HEK293 (cell line): Measurements from ENCODE around the gene TRIM66.

Experiments
- CTCF ChIA-PET: fragments of 350-600 bp; formaldehyde crosslinking; extraction: SDS; loops from one replicate; lab custom pipeline; 2021; ENCODE audit warnings: antibody characterized with exemption; lab: Yijun Ruan, JAX
- POLR2A ChIA-PET: fragments of 300-600 bp; formaldehyde crosslinking; extraction: SDS; loops from one replicate; lab custom pipeline; 2020; ENCODE audit warnings: antibody characterized with exemption, inconsistent platforms; lab: Yijun Ruan, JAX
- H3K27ac ChIP-seq: fragments of 200-500 bp; sonication (Bioruptor generic); 2 replicates; pipeline ENCODE4 v1.5.1; 2014; ENCODE audit warnings: low read depth, low read length, control low read depth, inconsistent platforms; ENCODE audit errors: extremely low read depth
- H3K36me3 ChIP-seq, 2 experiments: fragments of 200-500 bp in 1 of 2; sonication (Bioruptor generic) in 1 of 2; 1 replicate in 1 of 2; 2 replicates in 1 of 2; pipeline ENCODE4 v1.5.1; 2014 to 2017; ENCODE audit warnings: inconsistent platforms in 2 of 2, low read length in 2 of 2; ENCODE audit not compliant: control insufficient read depth in 2 of 2, insufficient read depth in 1 of 2
- H3K4me1 ChIP-seq: fragments of 200-500 bp; sonication (Bioruptor generic); 2 replicates; pipeline ENCODE4 v1.5.1; 2014; ENCODE audit warnings: mild to moderate bottlenecking, low read length, inconsistent platforms; ENCODE audit not compliant: control insufficient read depth, insufficient read depth
- H3K4me3 ChIP-seq: 2 replicates; pipeline ENCODE4 v1.5.1; 2011; ENCODE audit warnings: low read depth, mild to moderate bottlenecking, control low read depth, low read length, moderate library complexity
- H3K9me3 ChIP-seq: fragments of 200-500 bp; sonication (Bioruptor generic); 2 replicates; pipeline ENCODE4 v1.5.1; 2014; ENCODE audit warnings: low read depth, low read length, inconsistent platforms; ENCODE audit not compliant: control insufficient read depth, insufficient read depth
- GFI1B ChIP-seq: fragments of 450-650 bp; formaldehyde crosslinking; IDR thresholded peaks from 2 replicates; pipeline ENCODE4 v1.5.1; 2016; ENCODE audit warnings: missing biosample characterization, missing genetic modification characterization
- HOXA7 ChIP-seq: sonication (generic); formaldehyde crosslinking; IDR thresholded peaks from 2 replicates; pipeline ENCODE4 v1.8.1; 2022; ENCODE audit warnings: missing genetic modification reagents, borderline replicate concordance
- HOXD13 ChIP-seq: sonication (generic); formaldehyde crosslinking; IDR thresholded peaks from 2 replicates; pipeline ENCODE4 v1.8.0; 2022; ENCODE audit warnings: missing genetic modification reagents, borderline replicate concordance
- ZBTB1 ChIP-seq: fragments of 450-650 bp; formaldehyde crosslinking; IDR thresholded peaks from 2 replicates; pipeline ENCODE4 v1.5.1; 2016; ENCODE audit warnings: missing biosample characterization, missing genetic modification characterization
- ZBTB17 ChIP-seq: fragments of 450-650 bp; formaldehyde crosslinking; IDR thresholded peaks from 2 replicates; pipeline ENCODE4 v1.5.1; 2016; ENCODE audit warnings: missing biosample characterization, missing genetic modification characterization
- ZBTB6 ChIP-seq: fragments of 450-650 bp; formaldehyde crosslinking; IDR thresholded peaks from 2 replicates; pipeline ENCODE4 v1.5.1; 2017; ENCODE audit warnings: missing biosample characterization, missing genetic modification characterization
- ZBTB8A ChIP-seq: fragments of 450-650 bp; formaldehyde crosslinking; IDR thresholded peaks from 2 replicates; pipeline ENCODE4 v1.5.1; 2016; ENCODE audit warnings: missing biosample characterization, missing genetic modification characterization
- ZNF10 ChIP-seq: fragments of 450-650 bp; formaldehyde crosslinking; IDR thresholded peaks from 2 replicates; pipeline ENCODE4 v1.5.1; 2017; ENCODE audit warnings: missing biosample characterization, missing genetic modification characterization
- ZNF266 ChIP-seq: fragments of 450-650 bp; formaldehyde crosslinking; IDR thresholded peaks from 2 replicates; pipeline ENCODE4 v1.5.1; 2016; ENCODE audit warnings: missing biosample characterization, missing genetic modification characterization, low read depth
- ZNF48 ChIP-seq: fragments of 450-650 bp; formaldehyde crosslinking; IDR thresholded peaks from 2 replicates; pipeline ENCODE4 v1.5.1; 2016; ENCODE audit warnings: missing biosample characterization, missing genetic modification characterization
- ZNF514 ChIP-seq: fragments of 450-650 bp; formaldehyde crosslinking; IDR thresholded peaks from 2 replicates; pipeline ENCODE4 v1.5.1; 2016; ENCODE audit warnings: missing biosample characterization, missing genetic modification characterization
- ZNF529 ChIP-seq: fragments of 450-650 bp; formaldehyde crosslinking; IDR thresholded peaks from 2 replicates; pipeline ENCODE4 v1.5.1; 2017; ENCODE audit warnings: missing genetic modification characterization, missing biosample characterization; ENCODE audit not compliant: insufficient replicate concordance
- ZNF776 ChIP-seq: fragments of 450-650 bp; formaldehyde crosslinking; IDR thresholded peaks from 2 replicates; pipeline ENCODE4 v1.5.0; 2017; ENCODE audit warnings: missing biosample characterization, missing genetic modification characterization, borderline replicate concordance
- ZSCAN16 ChIP-seq: fragments of 450-650 bp; formaldehyde crosslinking; IDR thresholded peaks from 2 replicates; pipeline ENCODE4 v1.5.1; 2016; ENCODE audit warnings: missing biosample characterization, missing genetic modification characterization
- TF ChIP-seq, protein P1 (sequence below): fragments of 450-650 bp; formaldehyde crosslinking; IDR thresholded peaks from 2 replicates; pipeline ENCODE4 v1.5.1; 2016; ENCODE audit warnings: missing biosample characterization, missing genetic modification characterization
- TF ChIP-seq, protein P2 (sequence below): fragments of 450-650 bp; formaldehyde crosslinking; conservative IDR thresholded peaks from 2 replicates; pipeline ENCODE4 v1.5.1; 2016; ENCODE audit warnings: low read depth, missing biosample characterization, missing genetic modification characterization
- TF ChIP-seq, protein P3 (sequence below): fragments of 450-650 bp; formaldehyde crosslinking; IDR thresholded peaks from 2 replicates; pipeline ENCODE4 v1.5.0; 2017; ENCODE audit warnings: missing biosample characterization, missing genetic modification characterization, borderline replicate concordance
- TF ChIP-seq, protein P4 (sequence below): fragments of 450-650 bp; formaldehyde crosslinking; conservative IDR thresholded peaks from 2 replicates; pipeline ENCODE4 v1.5.1; 2016; ENCODE audit warnings: low read depth, missing biosample characterization, missing genetic modification characterization

TRIM66 gene

DNA sequence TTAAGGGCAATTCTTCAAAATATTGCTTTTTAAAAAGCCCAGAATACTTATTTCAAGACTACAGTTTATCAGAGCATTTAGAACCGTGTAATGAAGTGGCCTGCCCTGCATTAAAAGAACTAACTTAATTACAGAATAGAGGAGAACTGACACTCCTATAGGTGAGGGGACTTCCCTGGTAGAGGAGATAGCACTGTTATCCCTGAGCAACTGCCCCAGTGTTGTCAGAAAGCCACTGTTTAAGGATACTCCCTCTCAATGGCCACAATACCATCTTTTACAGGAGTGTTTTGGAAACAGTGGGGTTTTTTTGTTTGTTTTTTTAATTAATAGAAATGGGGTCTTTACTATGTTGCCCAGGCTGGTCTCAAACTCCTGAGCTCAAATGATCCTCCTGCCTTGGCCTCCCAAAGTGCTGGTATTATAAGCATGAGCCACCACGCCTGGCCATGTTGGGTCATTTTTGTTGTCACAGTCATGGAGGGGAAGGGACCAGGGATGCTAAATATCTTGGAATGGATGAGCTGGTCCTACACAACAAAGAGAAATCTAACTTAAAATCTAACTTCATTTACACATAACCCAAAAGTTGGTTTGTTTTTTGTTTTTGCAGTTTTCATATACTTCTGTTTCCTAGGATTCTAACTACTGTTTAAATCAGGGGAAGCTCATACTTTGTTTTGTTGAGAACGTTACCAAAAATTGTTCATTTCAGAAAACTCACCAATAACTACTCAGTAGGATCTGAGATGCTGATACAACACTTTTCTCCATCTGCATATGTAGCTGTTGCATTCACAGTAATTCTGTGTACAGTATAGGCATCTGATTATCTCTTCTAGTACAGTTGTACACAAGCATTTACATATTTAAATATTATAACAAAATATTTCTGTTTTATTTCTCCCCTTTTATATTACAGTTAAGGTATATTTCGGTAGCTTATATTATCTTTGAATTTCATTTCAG is 8.2 kb upstream of the TRIM66 start:
- no peak overlapping the region for H3K27ac ChIP-seq
- peaks cover 3 to 75% of the 10 kb centered on the region in 2 experiments for H3K36me3 ChIP-seq
- CTCF ChIA-PET: interaction anchor here (0.5 to 1.5 kb wide), 4 partner anchors 123 to 771 kb away, joined by 3 to 9 read pairs (median 4); no protein-coding TSS in a partner anchor
- no peaks in the 10 kb centered on the region for H3K4me1 ChIP-seq
- H3K9me3 ChIP-seq: no peaks in the 10 kb centered on the region
- no peak overlapping the region for H3K4me3 ChIP-seq
- POLR2A ChIA-PET: interaction anchor here (1.0 to 2.2 kb wide), 2 partner anchors 8 to 124 kb away, joined by 3 to 6 read pairs; partner anchors contain the start of genes RPL27A and TRIM66
- TF ChIP-seq ZBTB8A (tag by site-specific recombination) (no peak), ZNF266 (tag by site-specific recombination) (no peak), ZNF529 (no peak), ZNF514 (tag by site-specific recombination) (no peak), HOXA7 (no peak), ZNF48 (tag by site-specific recombination) (no peak), ZNF776 (tag by site-specific recombination) (no peak)
- TF ChIP-seq, protein P1, sequence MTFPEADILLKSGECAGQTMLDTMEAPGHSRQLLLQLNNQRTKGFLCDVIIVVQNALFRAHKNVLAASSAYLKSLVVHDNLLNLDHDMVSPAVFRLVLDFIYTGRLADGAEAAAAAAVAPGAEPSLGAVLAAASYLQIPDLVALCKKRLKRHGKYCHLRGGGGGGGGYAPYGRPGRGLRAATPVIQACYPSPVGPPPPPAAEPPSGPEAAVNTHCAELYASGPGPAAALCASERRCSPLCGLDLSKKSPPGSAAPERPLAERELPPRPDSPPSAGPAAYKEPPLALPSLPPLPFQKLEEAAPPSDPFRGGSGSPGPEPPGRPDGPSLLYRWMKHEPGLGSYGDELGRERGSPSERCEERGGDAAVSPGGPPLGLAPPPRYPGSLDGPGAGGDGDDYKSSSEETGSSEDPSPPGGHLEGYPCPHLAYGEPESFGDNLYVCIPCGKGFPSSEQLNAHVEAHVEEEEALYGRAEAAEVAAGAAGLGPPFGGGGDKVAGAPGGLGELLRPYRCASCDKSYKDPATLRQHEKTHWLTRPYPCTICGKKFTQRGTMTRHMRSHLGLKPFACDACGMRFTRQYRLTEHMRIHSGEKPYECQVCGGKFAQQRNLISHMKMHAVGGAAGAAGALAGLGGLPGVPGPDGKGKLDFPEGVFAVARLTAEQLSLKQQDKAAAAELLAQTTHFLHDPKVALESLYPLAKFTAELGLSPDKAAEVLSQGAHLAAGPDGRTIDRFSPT: no peak
- TF ChIP-seq, protein P2, sequence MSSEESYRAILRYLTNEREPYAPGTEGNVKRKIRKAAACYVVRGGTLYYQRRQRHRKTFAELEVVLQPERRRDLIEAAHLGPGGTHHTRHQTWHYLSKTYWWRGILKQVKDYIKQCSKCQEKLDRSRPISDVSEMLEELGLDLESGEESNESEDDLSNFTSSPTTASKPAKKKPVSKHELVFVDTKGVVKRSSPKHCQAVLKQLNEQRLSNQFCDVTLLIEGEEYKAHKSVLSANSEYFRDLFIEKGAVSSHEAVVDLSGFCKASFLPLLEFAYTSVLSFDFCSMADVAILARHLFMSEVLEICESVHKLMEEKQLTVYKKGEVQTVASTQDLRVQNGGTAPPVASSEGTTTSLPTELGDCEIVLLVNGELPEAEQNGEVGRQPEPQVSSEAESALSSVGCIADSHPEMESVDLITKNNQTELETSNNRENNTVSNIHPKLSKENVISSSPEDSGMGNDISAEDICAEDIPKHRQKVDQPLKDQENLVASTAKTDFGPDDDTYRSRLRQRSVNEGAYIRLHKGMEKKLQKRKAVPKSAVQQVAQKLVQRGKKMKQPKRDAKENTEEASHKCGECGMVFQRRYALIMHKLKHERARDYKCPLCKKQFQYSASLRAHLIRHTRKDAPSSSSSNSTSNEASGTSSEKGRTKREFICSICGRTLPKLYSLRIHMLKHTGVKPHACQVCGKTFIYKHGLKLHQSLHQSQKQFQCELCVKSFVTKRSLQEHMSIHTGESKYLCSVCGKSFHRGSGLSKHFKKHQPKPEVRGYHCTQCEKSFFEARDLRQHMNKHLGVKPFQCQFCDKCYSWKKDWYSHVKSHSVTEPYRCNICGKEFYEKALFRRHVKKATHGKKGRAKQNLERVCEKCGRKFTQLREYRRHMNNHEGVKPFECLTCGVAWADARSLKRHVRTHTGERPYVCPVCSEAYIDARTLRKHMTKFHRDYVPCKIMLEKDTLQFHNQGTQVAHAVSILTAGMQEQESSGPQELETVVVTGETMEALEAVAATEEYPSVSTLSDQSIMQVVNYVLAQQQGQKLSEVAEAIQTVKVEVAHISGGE: no peak
- TF ChIP-seq, protein P3, sequence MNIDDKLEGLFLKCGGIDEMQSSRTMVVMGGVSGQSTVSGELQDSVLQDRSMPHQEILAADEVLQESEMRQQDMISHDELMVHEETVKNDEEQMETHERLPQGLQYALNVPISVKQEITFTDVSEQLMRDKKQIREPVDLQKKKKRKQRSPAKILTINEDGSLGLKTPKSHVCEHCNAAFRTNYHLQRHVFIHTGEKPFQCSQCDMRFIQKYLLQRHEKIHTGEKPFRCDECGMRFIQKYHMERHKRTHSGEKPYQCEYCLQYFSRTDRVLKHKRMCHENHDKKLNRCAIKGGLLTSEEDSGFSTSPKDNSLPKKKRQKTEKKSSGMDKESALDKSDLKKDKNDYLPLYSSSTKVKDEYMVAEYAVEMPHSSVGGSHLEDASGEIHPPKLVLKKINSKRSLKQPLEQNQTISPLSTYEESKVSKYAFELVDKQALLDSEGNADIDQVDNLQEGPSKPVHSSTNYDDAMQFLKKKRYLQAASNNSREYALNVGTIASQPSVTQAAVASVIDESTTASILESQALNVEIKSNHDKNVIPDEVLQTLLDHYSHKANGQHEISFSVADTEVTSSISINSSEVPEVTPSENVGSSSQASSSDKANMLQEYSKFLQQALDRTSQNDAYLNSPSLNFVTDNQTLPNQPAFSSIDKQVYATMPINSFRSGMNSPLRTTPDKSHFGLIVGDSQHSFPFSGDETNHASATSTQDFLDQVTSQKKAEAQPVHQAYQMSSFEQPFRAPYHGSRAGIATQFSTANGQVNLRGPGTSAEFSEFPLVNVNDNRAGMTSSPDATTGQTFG (tag by site-specific recombination): no peak

GRCh38 chr11:8689726-8690255 is 7.3 kb upstream of the TRIM66 start:
- H3K36me3 ChIP-seq: peaks cover 3 to 77% of the 10 kb centered on the region in 2 experiments
- POLR2A ChIA-PET: interaction anchor here (0.8 to 2.2 kb wide), 5 partner anchors 12 to 181 kb away, joined by 3 to 10 read pairs (median 4); no protein-coding TSS in a partner anchor
- H3K4me3 ChIP-seq: no peak overlapping the region
- no peaks in the 10 kb centered on the region for H3K9me3 ChIP-seq
- H3K27ac ChIP-seq: no peak overlapping the region
- no peaks in the 10 kb centered on the region for H3K4me1 ChIP-seq
- CTCF ChIA-PET: interaction anchor here (1.5 kb wide), 2 partner anchors 105 to 684 kb away, joined by 9 read pairs; no protein-coding TSS in a partner anchor
- TF ChIP-seq ZNF10 (tag by site-specific recombination): no peak
- TF ChIP-seq ZBTB17 (tag by site-specific recombination): no peak
- no peak for TF ChIP-seq ZBTB6
- TF ChIP-seq ZSCAN16: no peak
- TF ChIP-seq, protein P4, sequence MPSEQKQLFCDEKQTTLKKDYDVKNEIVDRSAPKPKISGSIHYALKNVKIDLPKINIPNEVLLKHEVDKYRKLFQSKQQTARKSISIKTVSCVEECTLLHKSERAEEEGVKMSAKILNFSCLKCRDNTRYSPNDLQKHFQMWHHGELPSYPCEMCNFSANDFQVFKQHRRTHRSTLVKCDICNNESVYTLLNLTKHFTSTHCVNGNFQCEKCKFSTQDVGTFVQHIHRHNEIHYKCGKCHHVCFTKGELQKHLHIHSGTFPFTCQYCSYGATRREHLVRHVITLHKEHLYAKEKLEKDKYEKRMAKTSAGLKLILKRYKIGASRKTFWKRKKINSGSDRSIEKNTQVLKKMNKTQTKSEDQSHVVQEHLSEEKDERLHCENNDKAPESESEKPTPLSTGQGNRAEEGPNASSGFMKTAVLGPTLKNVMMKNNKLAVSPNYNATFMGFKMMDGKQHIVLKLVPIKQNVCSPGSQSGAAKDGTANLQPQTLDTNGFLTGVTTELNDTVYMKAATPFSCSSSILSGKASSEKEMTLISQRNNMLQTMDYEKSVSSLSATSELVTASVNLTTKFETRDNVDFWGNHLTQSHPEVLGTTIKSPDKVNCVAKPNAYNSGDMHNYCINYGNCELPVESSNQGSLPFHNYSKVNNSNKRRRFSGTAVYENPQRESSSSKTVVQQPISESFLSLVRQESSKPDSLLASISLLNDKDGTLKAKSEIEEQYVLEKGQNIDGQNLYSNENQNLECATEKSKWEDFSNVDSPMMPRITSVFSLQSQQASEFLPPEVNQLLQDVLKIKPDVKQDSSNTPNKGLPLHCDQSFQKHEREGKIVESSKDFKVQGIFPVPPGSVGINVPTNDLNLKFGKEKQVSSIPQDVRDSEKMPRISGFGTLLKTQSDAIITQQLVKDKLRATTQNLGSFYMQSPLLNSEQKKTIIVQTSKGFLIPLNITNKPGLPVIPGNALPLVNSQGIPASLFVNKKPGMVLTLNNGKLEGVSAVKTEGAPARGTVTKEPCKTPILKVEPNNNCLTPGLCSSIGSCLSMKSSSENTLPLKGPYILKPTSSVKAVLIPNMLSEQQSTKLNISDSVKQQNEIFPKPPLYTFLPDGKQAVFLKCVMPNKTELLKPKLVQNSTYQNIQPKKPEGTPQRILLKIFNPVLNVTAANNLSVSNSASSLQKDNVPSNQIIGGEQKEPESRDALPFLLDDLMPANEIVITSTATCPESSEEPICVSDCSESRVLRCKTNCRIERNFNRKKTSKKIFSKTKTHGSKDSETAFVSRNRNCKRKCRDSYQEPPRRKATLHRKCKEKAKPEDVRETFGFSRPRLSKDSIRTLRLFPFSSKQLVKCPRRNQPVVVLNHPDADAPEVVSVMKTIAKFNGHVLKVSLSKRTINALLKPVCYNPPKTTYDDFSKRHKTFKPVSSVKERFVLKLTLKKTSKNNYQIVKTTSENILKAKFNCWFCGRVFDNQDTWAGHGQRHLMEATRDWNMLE (tag by site-specific recombination): no peak
- no peak for TF ChIP-seq HOXD13 (CRISPR knock-in tag)
- no peak for TF ChIP-seq ZBTB1 (tag by site-specific recombination)
- no peak for TF ChIP-seq GFI1B (tag by site-specific recombination)
